ENCODE results near the gene PLD5.
"Not testable (repeated sequence)": the region's sequence is repeated elsewhere in the genome, so short reads cannot be mapped to it uniquely, and the experiment has no call there.

PLD5 gene

DNA sequence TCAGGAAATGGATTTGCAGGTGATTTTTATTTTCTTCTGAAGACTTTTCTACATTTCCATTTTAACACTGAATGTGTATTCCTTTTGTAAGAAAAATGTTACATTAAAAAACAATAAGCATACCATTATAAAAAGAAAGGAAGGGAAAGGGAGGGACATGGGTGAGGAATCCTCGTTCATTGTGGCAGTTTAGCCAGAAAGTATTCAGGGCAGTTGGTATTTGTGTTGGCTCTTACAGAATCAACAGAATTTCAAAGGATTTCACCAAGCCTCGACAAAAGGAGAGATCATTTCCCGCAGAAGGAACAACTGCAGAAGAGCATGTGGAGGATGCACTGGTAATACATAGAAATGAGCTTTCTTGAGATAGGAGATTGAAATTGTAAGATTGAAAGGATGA is 35.0 kb downstream of the PLD5 start:
- DNase-seq (ENCODE audit: low read depth in 2 of 2): no peak

DNA sequence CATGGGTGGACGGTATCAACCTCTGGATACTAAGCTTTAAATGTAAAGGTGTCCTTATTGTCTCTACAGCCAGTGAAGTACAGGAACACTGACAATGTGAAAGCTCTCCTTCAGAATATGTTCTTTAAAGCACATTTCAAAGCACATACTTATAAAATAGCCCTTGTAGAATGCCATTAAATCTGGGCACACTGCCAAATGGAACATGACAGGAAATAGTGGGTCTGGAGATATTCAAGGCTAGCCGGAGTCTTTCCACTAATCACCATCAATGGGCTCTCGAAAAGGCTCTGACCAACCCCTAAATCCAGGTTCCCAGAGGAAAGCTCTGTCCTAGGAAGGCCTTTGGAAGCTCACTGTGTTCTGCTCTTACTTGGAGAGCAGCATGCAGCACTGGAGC is 46.6 kb downstream of the PLD5 start:
- no peak for DNase-seq (ENCODE audit: low read depth in 2 of 2)

DNA sequence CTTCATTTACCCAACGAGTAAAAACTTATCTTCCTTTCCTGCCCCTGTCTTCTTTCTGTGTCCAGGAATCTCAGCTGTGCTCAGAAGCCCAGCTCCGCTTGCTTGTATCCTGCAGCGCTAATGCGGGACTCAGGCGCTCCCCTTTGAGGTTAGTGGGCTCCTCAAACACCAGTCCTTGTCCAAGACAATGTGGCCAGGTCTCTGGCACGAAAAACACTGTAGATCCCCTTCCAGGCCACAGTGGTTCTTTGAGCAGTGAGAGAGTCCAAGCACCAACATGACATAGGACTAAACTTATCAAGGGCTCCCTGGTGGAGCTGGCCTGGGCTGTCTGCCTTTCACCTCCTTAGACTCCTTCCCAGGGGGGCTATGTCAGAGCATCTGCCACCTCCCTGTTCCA is 53.7 kb downstream of the PLD5 start:
- DNase-seq (ENCODE audit: low read depth in 2 of 2): no peak

DNA sequence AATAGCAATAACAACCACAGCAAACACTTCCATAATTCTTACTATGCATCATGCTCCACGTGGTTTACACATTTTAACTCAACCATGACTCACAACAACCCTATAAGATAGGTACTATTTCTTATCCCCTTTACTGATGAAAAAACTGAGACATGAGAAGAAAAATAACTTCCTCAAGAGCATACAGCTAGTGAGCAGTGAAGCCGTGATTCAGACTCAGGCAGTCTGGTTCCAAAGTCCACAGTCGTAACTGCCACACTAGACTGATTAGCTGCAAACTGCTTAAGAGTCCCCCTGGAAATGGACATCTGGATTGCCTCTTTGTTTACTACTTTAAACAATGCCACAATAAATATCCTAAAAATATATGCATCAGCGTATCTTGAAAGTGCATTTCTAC is 55.7 kb downstream of the PLD5 start:
- no peak for DNase-seq (ENCODE audit: low read depth in 2 of 2)

DNA sequence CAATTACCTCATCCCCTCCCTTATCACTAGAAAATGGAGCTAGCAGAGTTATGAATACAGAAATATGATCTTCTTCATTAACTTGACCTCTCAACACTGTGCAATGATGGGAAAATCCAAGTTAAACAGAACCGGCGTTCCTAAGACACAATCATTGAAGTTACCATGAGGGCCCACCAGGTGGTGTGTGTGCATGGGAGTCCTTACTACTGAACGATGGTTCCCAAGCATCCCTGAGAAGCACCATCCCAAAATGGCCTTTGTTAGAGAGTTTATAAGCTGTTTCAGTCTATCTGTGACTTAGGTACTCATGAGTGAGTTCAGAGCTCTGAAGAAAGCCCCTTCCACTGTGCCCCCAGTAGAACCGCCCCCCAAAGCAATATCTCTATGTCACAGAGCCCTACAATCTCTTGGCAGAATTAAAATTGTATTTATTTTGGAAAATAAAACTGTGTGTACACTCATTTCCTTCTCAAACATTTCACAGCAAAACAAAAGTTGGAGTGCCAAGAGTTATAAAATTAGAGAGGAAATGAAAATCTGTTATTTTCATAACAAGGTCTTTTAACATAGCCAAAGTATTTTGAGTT is 56.8 kb downstream of the PLD5 start:
- peak; percentile 6 to 7 for DNase-seq (ENCODE audit: low read depth in 2 of 2)

DNA sequence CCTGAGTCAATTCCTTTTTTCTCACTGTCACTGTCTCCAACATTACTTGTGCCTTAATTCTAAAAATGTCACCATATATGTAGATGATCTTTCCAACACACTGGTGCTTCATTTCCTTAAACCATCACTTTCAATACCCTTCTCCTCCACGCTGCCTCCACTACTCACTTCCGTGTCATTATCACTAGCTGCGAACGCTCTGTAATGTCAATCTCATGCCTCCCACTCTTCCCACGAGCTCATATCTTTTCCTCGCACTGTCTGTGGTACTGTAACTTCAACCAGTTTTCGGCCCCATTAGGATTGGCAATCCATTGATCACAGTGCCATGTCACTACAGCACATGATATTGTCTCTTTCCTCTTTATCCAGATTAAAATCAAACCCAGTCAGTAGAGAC is 61.6 kb downstream of the PLD5 start:
- DNase-seq (ENCODE audit: low read depth in 2 of 2): no peak

DNA sequence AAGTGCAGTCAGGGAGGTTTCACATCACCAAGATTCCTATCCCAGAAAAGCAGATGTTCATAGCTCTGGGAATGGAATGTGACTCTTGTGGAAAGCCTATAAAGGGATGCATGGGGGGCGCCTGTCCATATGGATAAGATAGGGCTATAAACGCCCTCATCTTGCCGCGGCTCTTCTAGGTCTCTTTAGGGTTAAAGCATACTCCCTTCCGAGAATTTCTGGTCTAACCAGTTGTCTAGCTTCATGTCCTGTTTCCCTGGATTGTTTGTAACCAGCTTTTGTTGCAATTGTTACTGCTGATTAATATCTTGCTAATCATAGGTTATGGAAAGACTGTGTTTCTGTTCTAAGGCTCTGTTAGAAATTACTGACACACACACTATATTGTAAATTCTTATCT is 64.8 kb downstream of the PLD5 start:
- DNase-seq (ENCODE audit: low read depth in 2 of 2): not testable (repeated sequence)

DNA sequence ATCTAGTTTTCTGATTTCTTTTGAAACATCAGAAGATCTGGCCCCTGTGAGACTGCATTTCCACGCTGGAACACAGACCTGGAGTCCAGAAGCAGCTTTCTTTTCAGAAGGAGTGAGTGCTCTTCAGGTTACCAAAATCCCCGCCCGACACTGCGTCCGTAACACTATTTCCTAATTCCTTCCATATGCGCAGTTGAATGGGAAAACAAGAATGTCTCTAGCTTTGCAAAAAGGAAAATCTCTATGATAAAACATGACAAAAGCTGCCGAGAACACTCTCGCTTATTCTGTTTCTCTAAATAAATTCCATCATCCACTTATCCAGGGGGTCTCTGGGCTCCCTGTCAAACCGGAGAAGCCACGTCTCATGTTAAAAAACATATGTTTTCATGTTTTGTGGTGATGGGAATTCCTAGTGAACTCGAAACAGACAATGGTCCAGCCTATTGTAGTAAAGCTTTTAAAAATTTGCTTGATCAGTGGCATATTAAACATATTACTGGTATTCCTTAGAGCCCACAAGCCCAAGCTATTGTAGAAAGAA is 67.7 kb downstream of the PLD5 start:
- no peak for DNase-seq (ENCODE audit: low read depth in 2 of 2)

DNA sequence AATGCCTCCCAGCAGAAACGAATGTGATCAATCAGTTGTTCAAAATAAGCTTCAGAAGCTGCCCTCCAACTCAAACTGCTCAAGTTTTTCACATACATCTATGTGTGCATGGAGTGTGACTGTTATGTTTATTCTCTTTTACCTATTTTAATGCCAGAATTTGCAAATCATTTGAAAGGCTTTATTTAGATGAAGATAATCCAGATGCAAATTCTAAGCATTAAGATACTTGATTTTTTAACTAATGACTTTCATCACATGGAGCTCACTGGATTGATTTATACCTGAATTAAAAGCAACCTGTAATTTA is 69.5 kb downstream of the PLD5 start:
- no peak for DNase-seq (ENCODE audit: low read depth in 2 of 2)

DNA sequence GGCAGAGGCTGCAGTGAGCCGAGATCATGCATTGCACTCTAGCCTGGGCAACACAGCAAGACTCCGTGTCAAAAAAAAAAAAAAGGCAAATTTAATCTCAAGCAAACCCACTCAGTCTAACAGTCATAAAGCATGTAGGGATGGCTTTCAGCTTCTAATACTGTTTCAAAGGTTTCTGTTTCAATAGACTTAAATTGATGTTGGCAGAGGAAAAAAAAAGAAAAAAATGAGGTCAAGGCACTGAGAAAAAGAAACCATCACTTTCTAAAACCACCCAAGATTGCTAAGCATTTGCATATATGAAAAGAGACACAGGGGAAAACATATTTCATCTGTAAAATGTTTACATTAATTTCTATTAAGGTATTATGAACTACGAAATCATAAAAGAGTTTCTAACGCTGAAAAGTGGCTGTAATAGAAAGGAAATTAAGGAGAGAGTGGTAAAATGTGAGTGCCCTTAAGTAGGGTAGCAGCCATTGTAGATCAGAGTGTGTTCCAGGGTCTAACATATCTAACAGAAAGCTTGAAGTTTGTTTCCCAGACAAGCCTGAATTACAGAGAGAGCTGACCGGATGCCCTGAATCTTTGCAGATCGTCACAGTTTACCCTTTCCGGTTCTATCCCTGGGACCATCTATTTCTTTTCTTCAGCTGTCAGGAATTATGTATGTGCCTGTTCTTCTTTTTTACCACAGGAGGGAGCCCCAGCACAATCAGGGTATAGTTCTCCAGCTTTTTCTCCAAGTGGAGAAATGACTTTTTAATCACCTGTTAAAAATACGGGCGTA is 70.0 kb downstream of the PLD5 start:
- DNase-seq (ENCODE audit: low read depth in 2 of 2): peak; percentile 8 to 9

DNA sequence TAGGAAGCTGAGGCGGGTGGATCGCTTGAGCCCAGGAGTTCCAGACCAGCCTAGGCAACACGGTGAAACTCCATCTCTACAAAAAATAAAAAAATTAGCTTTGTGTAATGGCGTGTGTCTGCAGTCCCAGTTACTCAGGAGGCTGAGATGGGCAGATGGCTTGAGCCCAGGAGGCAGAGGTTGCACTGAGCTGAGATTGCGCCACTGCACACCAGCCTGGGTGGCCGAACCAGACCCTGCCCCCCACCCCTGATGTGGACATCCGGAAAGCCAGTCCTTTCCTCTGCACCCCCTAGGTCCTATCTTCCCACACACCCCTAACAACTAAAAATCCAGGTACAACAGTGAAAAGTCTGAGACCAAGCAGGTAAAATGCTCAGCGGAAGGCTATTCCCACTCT is 71.9 kb downstream of the PLD5 start:
- no peak for DNase-seq (ENCODE audit: low read depth in 2 of 2)

DNA sequence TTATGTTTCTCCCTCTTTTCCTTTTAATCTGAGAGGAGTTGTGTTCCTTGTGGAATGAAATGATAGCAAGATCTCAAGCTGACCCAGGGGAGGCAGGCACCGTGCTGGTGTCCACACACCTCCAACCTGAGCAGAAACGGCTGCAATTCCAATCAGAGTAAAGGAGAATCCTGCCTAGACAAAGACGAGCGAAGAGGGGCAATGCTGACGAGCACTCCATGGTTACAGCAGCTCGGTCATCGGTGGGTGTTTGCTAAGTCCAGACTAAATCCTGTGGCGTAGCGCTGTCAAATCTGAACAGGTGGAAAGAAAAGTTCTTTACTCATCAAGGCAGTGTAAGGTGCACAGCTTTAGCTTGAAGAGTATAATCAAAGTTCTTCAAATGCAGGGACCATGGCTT is 74.8 kb downstream of the PLD5 start:
- no peak for DNase-seq (ENCODE audit: low read depth in 2 of 2)

DNA sequence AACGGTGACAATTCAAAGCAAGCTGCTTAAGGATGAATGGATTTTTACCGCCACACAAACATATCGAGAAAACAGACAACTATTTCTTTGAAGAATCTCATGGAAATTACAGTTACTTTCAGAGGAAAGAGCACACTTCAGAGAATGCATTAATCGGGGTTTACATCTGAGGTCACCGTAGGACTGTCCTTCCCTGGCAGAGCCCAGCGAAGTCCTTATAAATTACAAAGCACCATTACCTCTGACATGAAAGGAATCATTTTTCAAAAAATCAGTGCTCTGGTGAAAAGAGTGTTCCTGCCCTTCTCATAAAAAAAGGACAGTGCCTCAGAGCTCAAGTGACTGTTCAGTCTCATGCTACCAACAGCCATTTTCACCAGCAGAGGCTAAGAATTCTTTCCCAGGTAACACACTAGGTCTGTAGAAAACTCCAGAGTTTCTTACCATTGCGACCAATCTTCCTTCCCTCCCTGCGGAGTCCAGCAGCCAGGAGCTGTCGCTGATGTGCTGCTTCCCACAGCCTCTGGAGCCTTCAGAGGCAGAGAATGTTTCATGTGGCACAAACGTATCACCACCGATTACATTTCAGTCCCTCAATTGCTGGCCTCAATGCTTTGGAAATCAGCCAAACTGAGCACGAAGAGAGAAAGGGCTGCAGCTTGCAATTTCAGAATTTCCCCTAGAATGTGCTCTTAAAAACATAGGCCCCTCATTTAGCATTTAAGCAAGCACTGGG is 75.4 kb downstream of the PLD5 start:
- DNase-seq (ENCODE audit: low read depth in 2 of 2): no peak

DNA sequence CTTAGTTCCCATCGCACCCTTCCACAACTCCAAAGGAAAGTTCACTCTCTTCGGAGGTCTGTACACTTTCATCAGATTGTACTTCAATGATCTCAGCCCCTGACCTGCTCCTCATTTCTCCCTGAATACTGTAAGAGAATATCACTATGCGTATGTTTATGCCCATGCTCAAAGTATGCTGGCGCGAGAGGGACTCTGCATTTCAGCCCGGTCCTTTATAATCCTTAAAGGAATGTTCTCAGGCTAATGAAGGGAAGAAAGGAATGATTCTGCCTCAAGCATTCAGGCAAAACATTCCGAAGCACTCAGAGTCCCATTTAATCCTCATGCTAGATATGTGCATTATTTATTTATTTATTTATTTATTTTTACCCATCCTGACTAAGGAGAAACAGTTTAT is 76.8 kb downstream of the PLD5 start:
- DNase-seq (ENCODE audit: low read depth in 2 of 2): no peak

DNA sequence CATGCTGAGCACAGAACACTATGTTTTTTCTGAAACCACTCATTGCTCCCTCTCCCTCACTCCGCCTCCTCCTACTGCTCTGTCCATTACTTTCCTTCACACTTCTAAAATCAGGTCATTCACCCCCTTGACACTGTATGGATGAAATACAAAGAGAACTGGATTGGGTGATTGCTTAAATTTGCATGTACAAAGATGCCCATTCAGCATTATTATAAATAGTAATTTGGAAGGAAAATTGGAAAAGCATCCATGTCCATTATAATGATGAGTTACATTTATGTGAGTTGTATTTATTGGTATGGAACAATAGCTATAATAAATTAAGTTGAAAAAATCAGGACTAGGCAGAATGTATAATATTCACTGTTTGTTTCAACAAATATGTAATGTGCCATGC is 83.7 kb downstream of the PLD5 start:
- DNase-seq (ENCODE audit: low read depth in 2 of 2): no peak

DNA sequence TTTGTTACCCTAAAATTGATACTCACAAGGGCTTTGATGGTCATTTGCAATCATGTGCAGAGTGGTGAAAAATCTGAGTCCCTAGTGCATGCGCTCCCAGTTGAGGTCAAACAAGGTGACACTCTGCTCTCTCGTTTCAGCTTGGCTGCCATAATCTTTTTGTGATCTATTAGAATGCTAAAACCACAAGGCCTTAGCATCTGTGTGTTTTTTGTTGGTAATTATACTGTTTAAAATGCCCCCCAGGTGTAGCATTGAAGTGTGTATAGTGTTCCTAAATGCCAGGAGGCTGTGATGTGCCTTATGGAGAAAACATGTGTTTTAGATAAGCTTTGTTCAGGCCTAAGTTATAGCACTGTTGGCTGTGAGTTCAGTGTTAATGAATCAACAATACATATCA is 89.3 kb downstream of the PLD5 start:
- no peak for DNase-seq (ENCODE audit: low read depth in 2 of 2)

DNA sequence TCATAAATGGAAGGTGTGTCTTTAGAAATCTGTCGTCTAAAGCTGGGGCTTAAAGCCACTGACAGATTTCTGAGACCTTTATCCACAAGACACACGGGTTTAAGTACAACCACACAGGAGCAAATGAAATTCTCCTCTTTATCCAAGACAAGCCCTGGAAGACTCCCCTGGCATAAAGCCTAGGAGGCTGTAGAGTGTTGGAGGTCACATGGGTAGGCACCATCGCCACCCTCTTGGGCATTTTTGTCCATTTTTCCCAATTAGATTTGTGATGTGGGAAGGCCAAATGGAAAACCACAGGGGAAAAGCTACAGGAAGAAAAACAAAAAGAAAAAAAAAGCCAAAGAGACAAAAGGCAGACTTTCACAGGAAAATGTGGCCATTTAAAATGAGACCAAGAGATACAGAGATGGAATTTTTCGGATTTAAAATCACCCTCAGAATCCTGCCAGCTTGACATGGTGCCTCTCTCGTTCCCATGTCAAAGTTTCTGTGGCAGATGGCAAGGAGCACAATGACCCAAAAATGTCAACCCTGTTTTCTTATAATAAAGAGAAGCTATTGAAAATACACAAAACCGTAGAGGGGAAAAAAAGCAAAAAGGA is 91.9 kb downstream of the PLD5 start:
- DNase-seq (ENCODE audit: low read depth in 2 of 2): no peak

DNA sequence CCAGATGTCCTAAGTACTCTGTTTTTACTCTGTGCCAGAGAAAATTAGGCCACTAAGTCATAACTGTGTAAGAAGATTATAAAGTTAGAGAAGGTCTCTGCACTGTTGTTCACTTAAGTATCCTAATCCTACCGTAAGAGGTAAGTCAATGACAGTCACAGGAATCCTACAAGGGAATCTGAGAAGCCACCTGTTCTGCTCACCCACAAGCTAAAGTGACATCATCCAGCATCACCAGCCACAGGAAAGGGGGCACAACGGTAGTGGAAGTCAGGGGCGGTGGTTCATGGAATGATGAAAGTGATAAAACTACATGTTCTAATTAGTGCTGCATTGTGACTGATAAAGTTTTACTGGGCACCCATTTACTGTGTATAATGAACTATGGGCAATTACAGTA is 92.7 kb downstream of the PLD5 start:
- DNase-seq (ENCODE audit: low read depth in 2 of 2): no peak

DNA sequence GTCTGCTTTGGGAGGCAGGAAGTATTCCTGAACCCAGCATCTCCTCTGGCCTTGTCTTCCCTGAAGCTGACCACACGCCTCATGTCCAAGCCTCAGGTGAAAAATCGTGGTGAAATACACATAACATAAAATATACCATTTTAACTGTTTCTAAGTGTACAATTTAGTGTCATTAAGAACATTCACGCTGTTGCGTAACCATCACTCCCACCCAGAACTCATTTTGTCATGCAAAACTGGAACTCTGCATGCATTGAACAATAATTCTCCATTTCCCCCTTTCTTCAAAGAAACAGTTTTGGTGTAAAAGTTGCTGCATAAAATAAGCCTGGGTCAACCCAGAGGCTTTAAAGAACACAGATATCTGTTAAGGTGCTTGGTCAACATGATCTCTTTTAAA is 93.5 kb downstream of the PLD5 start:
- no peak for DNase-seq (ENCODE audit: low read depth in 2 of 2)

DNA sequence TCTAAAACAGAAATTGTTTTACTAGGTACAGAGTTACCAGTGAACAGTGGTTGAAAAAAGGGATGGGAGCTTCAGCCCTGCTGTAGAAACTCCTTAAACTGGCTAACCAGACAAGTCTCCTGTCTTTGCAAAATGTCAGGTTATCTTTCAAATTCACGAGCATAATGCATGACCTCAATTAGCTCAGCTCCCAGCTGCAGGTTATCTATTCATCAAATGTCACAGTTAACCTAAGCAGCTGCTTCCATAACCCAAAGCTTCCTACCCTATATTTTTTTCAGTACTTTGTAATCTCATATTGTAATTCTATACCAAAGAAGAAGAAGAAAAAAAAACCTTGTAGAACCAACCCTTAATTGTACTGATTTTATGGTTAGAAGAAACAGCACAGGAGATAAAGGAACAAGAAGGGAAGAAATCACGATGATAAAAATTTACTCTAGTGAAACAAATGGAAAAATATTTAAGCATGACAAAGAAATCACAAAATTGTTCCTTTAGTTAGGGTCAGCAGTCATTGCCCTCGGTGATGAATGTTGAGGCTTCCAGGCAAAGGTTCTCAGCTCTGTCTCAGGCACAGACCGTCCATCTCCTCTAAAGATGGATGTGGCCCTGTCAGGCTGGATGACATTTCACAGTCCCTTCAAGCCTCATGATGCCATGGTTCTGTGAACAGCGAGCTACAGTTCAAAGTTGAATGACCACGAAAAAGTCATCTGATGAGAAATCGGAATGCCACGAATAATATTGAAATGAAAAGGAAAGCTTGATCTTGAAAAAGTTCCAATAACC is 95.9 kb downstream of the PLD5 start:
- no peak for DNase-seq (ENCODE audit: low read depth in 2 of 2)

DNA sequence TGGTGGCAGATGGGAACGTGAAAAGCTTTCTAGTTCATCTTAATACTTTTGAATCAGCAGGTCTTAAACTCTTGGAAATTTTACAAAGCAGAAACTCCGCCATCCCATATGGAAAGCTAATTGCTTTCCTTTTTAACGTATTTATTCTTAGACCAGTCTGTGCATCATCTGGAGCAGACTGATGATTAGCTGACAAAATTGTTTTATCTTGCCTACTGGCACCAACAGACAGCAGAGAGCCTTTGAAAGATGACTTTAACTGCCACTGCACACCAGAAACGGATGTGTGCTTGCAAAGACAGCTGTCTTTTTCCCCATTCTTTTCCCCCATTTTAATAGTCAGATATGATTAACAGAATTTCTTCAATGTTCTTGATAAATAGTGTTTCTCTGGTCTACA is 97.0 kb downstream of the PLD5 start:
- DNase-seq (ENCODE audit: low read depth in 2 of 2): no peak

Measured in fibroblast of skin of left biceps (primary cell).